ENCODE data around the gene ATOSB.

ATOSB gene

DNA sequence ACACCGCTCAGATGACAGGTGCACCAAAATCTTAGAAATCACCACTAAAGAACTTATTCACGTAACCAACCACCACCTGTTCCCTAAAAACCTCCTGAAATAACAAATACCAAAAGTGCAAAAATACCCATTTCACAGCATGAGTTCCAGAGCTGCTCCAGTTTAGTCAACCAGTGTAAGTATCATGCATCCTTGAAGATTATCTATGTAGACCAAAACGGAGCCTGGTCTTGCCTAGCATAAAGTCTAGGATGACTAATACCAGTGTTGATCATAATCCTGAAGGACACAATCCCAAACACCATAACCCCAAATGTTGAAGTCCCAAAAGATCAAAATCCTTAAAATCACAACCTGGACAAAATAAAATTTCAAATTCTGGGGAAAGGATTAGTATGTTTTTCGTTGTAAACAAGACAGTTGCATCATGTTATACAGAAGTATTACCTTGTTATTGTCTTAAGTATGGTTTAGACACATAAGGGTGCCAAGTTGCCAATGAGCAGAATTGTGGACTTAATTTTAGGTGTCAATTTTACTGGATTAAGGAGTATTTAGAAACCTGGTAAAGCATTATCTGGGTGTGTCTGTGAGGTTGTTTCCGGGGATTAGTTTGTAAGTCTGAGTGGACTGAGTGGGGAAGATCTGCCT lies 61.4 kb downstream of the ATOSB start:
- peaks cover 33% of the 10 kb centered on the region for H3K36me3 ChIP-seq (ENCODE audit: control insufficient read depth, insufficient read depth, low read length)
- H3K4me1 ChIP-seq (ENCODE audit: control insufficient read depth, insufficient read depth, low read length), result peaks cover 5% of the 10 kb centered on the region
- no peak overlapping the region for H3K9ac ChIP-seq (ENCODE audit: low read length)
- no peak overlapping the region for H3K4me3 ChIP-seq (ENCODE audit: low read length)
- no peak overlapping the region for H3K27ac ChIP-seq (ENCODE audit: low read depth, low read length)
- no peaks in the 10 kb centered on the region for H3K27me3 ChIP-seq (ENCODE audit: control insufficient read depth, insufficient read depth, low read length)
